H1 (cell line): Measurements from ENCODE around the gene MUS81. TPM values are rescaled to one million over a fixed set of nuclear protein-coding genes. Genes with fewer than 3 reads are reported as not detected.

Experiments
- CTCF ChIA-PET: fragments of 300-600 bp; sonication (Branson Sonifier 250); formaldehyde crosslinking; loops from one replicate; lab custom pipeline; 2021; ENCODE audit not compliant: partially characterized antibody; lab: Charles Lee
- POLR2A ChIA-PET: fragments of 300-600 bp; sonication (Branson Sonifier 250); formaldehyde crosslinking; loops from one replicate; lab custom pipeline; 2021; ENCODE audit warnings: inconsistent platforms; ENCODE audit not compliant: partially characterized antibody; lab: Charles Lee
- DNase-seq, 2 experiments: peaks; one replicate each; pipeline versions ENCODE4 v3.0.0 to v3.0.0-alpha.2; 2010 to 2022; ENCODE audit warnings: low spot score in 2 of 2, low read depth in 1 of 2, mixed read lengths in 1 of 2
- FAIRE-seq: peaks from 2 replicates; lab custom pipeline; 2011; peaks lifted over from hg19 to GRCh38; lab: Jason Lieb, UNC
- H2AFZ ChIP-seq: 2 replicates; pipeline ENCODE4 v1.8.1; 2012; ENCODE audit warnings: low read length, inconsistent platforms
- H2AK5ac ChIP-seq: 2 replicates; pipeline ENCODE4 v1.6.1; 2013; ENCODE audit warnings: low read depth, low read length
- H2BK120ac ChIP-seq: replicated peaks from 2 replicates; pipeline ENCODE3; 2013; ENCODE audit warnings: low read depth, low read length, inconsistent platforms
- H2BK12ac ChIP-seq: 2 replicates; pipeline ENCODE4 v1.6.1; 2013; ENCODE audit warnings: low read depth, low read length
- H2BK15ac ChIP-seq: 2 replicates; pipeline ENCODE4 v1.6.1; 2013; ENCODE audit warnings: low read length
- H2BK20ac ChIP-seq: 2 replicates; pipeline ENCODE4 v1.6.1; 2013; ENCODE audit warnings: low read length
- H2BK5ac ChIP-seq: 2 replicates; pipeline ENCODE4 v1.6.1; 2013; ENCODE audit warnings: low read depth, low read length
- H3K14ac ChIP-seq: 2 replicates; pipeline ENCODE4 v1.6.1; 2013; ENCODE audit warnings: inconsistent platforms; ENCODE audit not compliant: insufficient read length
- H3K18ac ChIP-seq: 2 replicates; pipeline ENCODE4 v1.6.1; 2013; ENCODE audit warnings: low read length; ENCODE audit errors: extremely low read depth
- H3K23ac ChIP-seq: 2 replicates; pipeline ENCODE4 v1.6.1; 2013; ENCODE audit warnings: inconsistent platforms; ENCODE audit not compliant: insufficient read length
- H3K23me2 ChIP-seq: 2 replicates; pipeline ENCODE4 v1.6.1; 2013; ENCODE audit warnings: low read depth, low read length
- H3K27ac ChIP-seq: 2 replicates; pipeline ENCODE4 v1.6.1; 2011; ENCODE audit warnings: low read depth, low read length, inconsistent platforms
- H3K27me3 ChIP-seq, 4 experiments: replicated peaks in 1 of 4; 1 replicate in 1 of 4; 2 replicates in 3 of 4; pipeline versions ENCODE4 v1.6.1 to v1.8.1; 2011 to 2013; ENCODE audit warnings: low read length in 3 of 4, mild to moderate bottlenecking in 3 of 4, inconsistent platforms in 2 of 4, mixed read lengths in 2 of 4, moderate library complexity in 1 of 4; ENCODE audit not compliant: control insufficient read depth in 3 of 4, insufficient read depth in 3 of 4; ENCODE audit errors: extremely low read depth in 1 of 4
- H3K36me3 ChIP-seq, 4 experiments: 2 replicates each; pipeline versions ENCODE4 v1.6.1 to v1.8.1; 2011 to 2013; ENCODE audit warnings: mild to moderate bottlenecking in 4 of 4, low read length in 3 of 4, moderate library complexity in 2 of 4, control low read depth in 1 of 4, inconsistent platforms in 1 of 4; ENCODE audit not compliant: insufficient read depth in 4 of 4, control insufficient read depth in 2 of 4
- H3K4ac ChIP-seq: replicated peaks from 2 replicates; pipeline ENCODE3; 2013; ENCODE audit warnings: low read length, low read depth, mixed read lengths, inconsistent platforms; ENCODE audit not compliant: insufficient read length
- H3K4me1 ChIP-seq, 4 experiments: replicated peaks in 1 of 4; 1 replicate in 1 of 4; 2 replicates in 3 of 4; pipeline versions ENCODE4 v1.6.1 to v1.8.1; 2011 to 2013; ENCODE audit warnings: low read length in 3 of 4, inconsistent platforms in 2 of 4, mixed read lengths in 1 of 4; ENCODE audit not compliant: insufficient read depth in 4 of 4, control insufficient read depth in 3 of 4
- H3K4me2 ChIP-seq, 2 experiments: 2 replicates each; pipeline versions ENCODE4 v1.6.1 to v1.8.1; 2011 to 2013; ENCODE audit warnings: low read depth in 2 of 2, low read length in 2 of 2, control low read depth in 1 of 2, inconsistent platforms in 1 of 2, mild to moderate bottlenecking in 1 of 2; ENCODE audit not compliant: insufficient read depth in 1 of 2
- H3K4me3 ChIP-seq, 4 experiments: fragments of 200-600, 300-600 bp in 1 of 4; sonication (generic), shearing (Covaris generic), sonication (Bioruptor Twin) in 1 of 4; 2 replicates each; pipeline versions ENCODE4 v1.5.1 to v1.8.1; 2011 to 2016; ENCODE audit warnings: low read length in 4 of 4, low read depth in 3 of 4, control low read depth in 2 of 4, inconsistent platforms in 2 of 4, mild to moderate bottlenecking in 2 of 4, mixed read lengths in 1 of 4, moderate library complexity in 1 of 4; ENCODE audit not compliant: insufficient read depth in 2 of 4; ENCODE audit errors: extremely low read depth in 1 of 4
- H3K56ac ChIP-seq: replicated peaks from 2 replicates; pipeline ENCODE3; 2013; ENCODE audit warnings: low read depth, mild to moderate bottlenecking, mixed read lengths, low read length, inconsistent platforms; ENCODE audit not compliant: insufficient read length
- H3K79me1 ChIP-seq: 2 replicates; pipeline ENCODE4 v1.6.1; 2013; ENCODE audit warnings: low read depth, low read length, control low read depth
- H3K79me2 ChIP-seq, 2 experiments: 2 replicates each; pipeline versions ENCODE4 v1.6.1 to v1.8.1; 2012 to 2013; ENCODE audit warnings: low read length in 2 of 2, mild to moderate bottlenecking in 2 of 2, inconsistent platforms in 1 of 2; ENCODE audit not compliant: insufficient read depth in 2 of 2, control insufficient read depth in 1 of 2
- H3K9ac ChIP-seq, 4 experiments: replicated peaks in 1 of 4; 1 replicate in 1 of 4; 2 replicates in 3 of 4; pipeline versions ENCODE4 v1.6.1 to v1.8.1; 2011 to 2013; ENCODE audit warnings: low read depth in 3 of 4, low read length in 3 of 4, control low read depth in 2 of 4, mild to moderate bottlenecking in 2 of 4, moderate library complexity in 2 of 4, inconsistent platforms in 1 of 4; ENCODE audit errors: extremely low read depth in 1 of 4
- H3K9me3 ChIP-seq, 2 experiments: 2 replicates each; pipeline versions ENCODE4 v1.6.1 to v1.8.1; 2012 to 2013; ENCODE audit warnings: mild to moderate bottlenecking in 2 of 2, moderate library complexity in 2 of 2, control low read depth in 1 of 2, inconsistent platforms in 1 of 2, low read depth in 1 of 2, low read length in 1 of 2, mixed read lengths in 1 of 2; ENCODE audit not compliant: insufficient read depth in 2 of 2
- H4K20me1 ChIP-seq, 2 experiments: replicated peaks in 1 of 2; 2 replicates each; pipeline versions ENCODE3 to v1.8.1; 2011 to 2013; ENCODE audit warnings: inconsistent platforms in 2 of 2, low read length in 2 of 2, mild to moderate bottlenecking in 1 of 2; ENCODE audit not compliant: insufficient read depth in 2 of 2, control insufficient read depth in 1 of 2
- H4K5ac ChIP-seq: 2 replicates; pipeline ENCODE4 v1.6.1; 2013; ENCODE audit warnings: low read length, low read depth, mixed read lengths, inconsistent platforms; ENCODE audit not compliant: insufficient read length
- H4K8ac ChIP-seq: 2 replicates; pipeline ENCODE4 v1.8.0; 2013; ENCODE audit warnings: mild to moderate bottlenecking, moderate library complexity, low read length, inconsistent platforms; ENCODE audit not compliant: insufficient read depth; ENCODE audit errors: extremely low read depth
- H4K91ac ChIP-seq: replicated peaks from 2 replicates; pipeline ENCODE3; 2013; ENCODE audit warnings: low read length, mixed read lengths, inconsistent platforms; ENCODE audit not compliant: insufficient read length
- CHD1 ChIP-seq: IDR thresholded peaks from 2 replicates; pipeline ENCODE4 v1.6.1; 2012; ENCODE audit warnings: low read depth, low read length, improper control_type of control experiment
- CTBP2 ChIP-seq: IDR thresholded peaks from 2 replicates; pipeline ENCODE4 v1.7.0; 2011; ENCODE audit warnings: borderline replicate concordance, mild to moderate bottlenecking, moderate library complexity, mixed read lengths, low read length; ENCODE audit not compliant: insufficient read depth, insufficient read length
- HDAC2 ChIP-seq, 2 experiments: fragments of 300-600 bp in 1 of 2; sonication (generic) in 1 of 2; IDR thresholded peaks; 2 replicates each; pipeline ENCODE4 v1.6.1; 2011 to 2012; ENCODE audit warnings: low read depth in 2 of 2, low read length in 2 of 2, mild to moderate bottlenecking in 2 of 2, moderate library complexity in 2 of 2, borderline replicate concordance in 1 of 2, inconsistent platforms in 1 of 2
- JUN ChIP-seq: IDR thresholded peaks from 2 replicates; pipeline ENCODE4 v1.6.1; 2011; ENCODE audit warnings: low read depth, mild to moderate bottlenecking, improper control_type of control experiment, low read length
- RAD21 ChIP-seq, 2 experiments: IDR thresholded peaks in 1 of 2; conservative IDR thresholded peaks in 1 of 2; 2 replicates each; pipeline ENCODE4 v1.6.1; 2011; ENCODE audit warnings: low read depth in 2 of 2, low read length in 2 of 2, improper control_type of control experiment in 1 of 2, inconsistent platforms in 1 of 2, mild to moderate bottlenecking in 1 of 2, moderate library complexity in 1 of 2
- SIN3A ChIP-seq, 2 experiments: IDR thresholded peaks in 1 of 2; conservative IDR thresholded peaks in 1 of 2; 2 replicates each; pipeline ENCODE4 v1.6.1; 2011 to 2012; ENCODE audit warnings: low read length in 2 of 2, improper control_type of control experiment in 1 of 2, low read depth in 1 of 2, mild to moderate bottlenecking in 1 of 2
- SP2 ChIP-seq: IDR thresholded peaks from 2 replicates; pipeline ENCODE4 v1.6.1; 2012; ENCODE audit warnings: mild to moderate bottlenecking, low read length, inconsistent platforms
- TAF7 ChIP-seq: optimal IDR thresholded peaks from 2 replicates; pipeline ENCODE3; 2011; ENCODE audit warnings: low read depth, mild to moderate bottlenecking, inconsistent platforms, low read length, moderate library complexity, borderline replicate concordance
- WGBS, 2 experiments: shearing (Covaris generic) in 1 of 2; methylation state at CpG; one replicate each; pipeline versions ENCODE4 v1.1.6 to v1.1.7; 2013 to 2015; ENCODE audit warnings: low lambda C conversion rate in 2 of 2, mixed read lengths in 2 of 2, inconsistent platforms in 1 of 2, low coverage in 1 of 2, missing lambda C conversion rate in 1 of 2; ENCODE audit not compliant: insufficient replicate concordance in 2 of 2, insufficient coverage in 1 of 2, insufficient read length in 1 of 2; ENCODE audit errors: extremely low coverage in 1 of 2, missing lambda C conversion rate in 1 of 2; 5-methylcytosine and 5-hydroxymethylcytosine counted together
- polyA plus RNA-seq, 7 experiments: library from polyadenylated mRNA; depleted of rRNA in 3 of 7; stranded (reverse) in 5 of 7; unstranded in 2 of 7; fragments of >200 nt in 5 of 7; fragments of 200-250 nt in 2 of 7; gene quantifications; 1 replicate in 5 of 7; 2 replicates in 1 of 7; 4 replicates in 1 of 7; pipeline versions ENCODE4 v1.2.1 to v1.2.3, GENCODE V29; 2011 to 2013; ENCODE audit warnings: missing spikeins in 2 of 7, mixed read lengths in 2 of 7
- total RNA-seq: library from RNA; stranded (reverse); fragmentation: NEBNext Ultra II Directional; extraction: Animal tissue kit (Norgen Biotek cat#: 25700); gene quantifications from 2 replicates; pipeline ENCODE4 v1.2.1, GENCODE V29; 2021
- TF ChIP-seq, protein P1 (sequence below): IDR thresholded peaks from 2 replicates; pipeline ENCODE4 v1.6.1; 2012; ENCODE audit warnings: inconsistent platforms
- TF ChIP-seq, protein P2 (sequence below): IDR thresholded peaks from 2 replicates; pipeline ENCODE4 v1.6.1; 2012; ENCODE audit warnings: low read length, inconsistent platforms

Gene MUS81
- total and polyA plus RNA-seq, 2 of the 8 experiments (the other 6 are each of a cell fraction or from before 2014, with no cell fraction given) = 30.2 to 31.5 TPM

DNA sequence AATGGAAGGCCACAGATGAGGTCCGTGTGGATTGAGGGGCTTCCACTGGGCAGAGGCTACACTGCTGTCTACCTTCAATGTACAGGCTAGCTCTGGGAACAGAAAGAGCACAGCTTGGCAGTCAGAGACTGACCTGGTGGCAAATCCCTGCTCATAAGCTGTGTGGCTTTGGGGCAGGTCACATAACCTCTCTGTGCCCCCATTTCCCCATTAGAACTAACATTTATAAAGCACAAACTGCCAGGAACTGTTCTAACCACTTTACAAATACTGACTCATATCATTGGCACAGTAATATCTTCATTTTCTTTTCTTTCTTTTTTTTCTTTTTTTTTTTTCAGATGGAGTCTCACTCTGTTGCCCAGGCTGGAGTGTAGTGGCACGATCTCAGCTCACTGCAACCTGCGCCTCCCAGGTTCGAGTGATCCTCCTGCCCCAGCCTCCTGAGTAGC lies 36.8 kb downstream of the MUS81 start:
- Histone ChIP-seq H3K4me2 (no peak overlapping the region), H3K23me2 (peaks cover 9% of the 10 kb centered on the region; the same call in 1 of the 2 replicates), H2BK15ac (no peak overlapping the region), H2BK120ac (no peak overlapping the region), H3K4me1 (peaks cover 3 to 16% (median 7%) of the 10 kb centered on the region in 4 experiments), H3K79me2 (no peaks in the 10 kb centered on the region), H3K27ac (no peak overlapping the region), H3K9ac (no peak overlapping the region), H4K5ac (no peak overlapping the region), H2BK5ac (no peak overlapping the region), H3K23ac (no peak overlapping the region), H3K27me3 (peaks cover 14 to 33% (median 28%) of the 10 kb centered on the region in 4 experiments), H4K20me1 (peaks cover 4% of the 10 kb centered on the region in 2 experiments), H4K8ac (no peak overlapping the region), H2BK12ac (no peak overlapping the region), H3K79me1 (no peaks in the 10 kb centered on the region; the same call in 1 of the 2 replicates), H2AK5ac (no peak overlapping the region), H2AFZ (no peak overlapping the region), H3K14ac (no peak overlapping the region), H3K9me3 (no peaks in the 10 kb centered on the region), H3K36me3 (no peaks in the 10 kb centered on the region), H3K56ac (no peak overlapping the region), H3K4ac (no peak overlapping the region), H3K4me3 (no peak overlapping the region), H2BK20ac (no peak overlapping the region), H3K18ac (no peak overlapping the region), H4K91ac (no peak overlapping the region)
- WGBS, 2 experiments = 88% methylated on average over 1 of the region's 4 CpGs; no CpG with 5 or more reads in 1 of the 2 experiments
- ChIA-PET POLR2A (interaction anchor here (1.2 to 3.7 kb wide), 5 partner anchors 8 to 39 kb away, joined by 3 to 17 read pairs (median 4); partner anchors contain the start of genes CFL1 and MUS81), CTCF (interaction anchor here (0.9 to 15.0 kb wide), 8 partner anchors 9 to 303 kb away, joined by 3 to 212 read pairs (median 6); partner anchors contain the start of genes CCDC85B and FIBP)
- DNase-seq (no peak), FAIRE-seq (no peak)
- TF ChIP-seq CTBP2 (no peak), SP2 (no peak), CHD1 (no peak), SIN3A (conservative IDR thresholded peaks at IDR 0.05 in 1 of 2, IDR thresholded peaks at IDR 0.05 in 1 of 2; ENCODE audit: low read depth in 1 of 2, low read length in 2 of 2) (no peak), JUN (no peak), TAF7 (no peak), HDAC2 (IDR thresholded peaks at IDR 0.05; ENCODE audit: borderline replicate concordance in 1 of 2, low read depth in 2 of 2, low read length in 2 of 2) (no peak), RAD21 (IDR thresholded peaks at IDR 0.05 in 1 of 2, conservative IDR thresholded peaks at IDR 0.05 in 1 of 2; ENCODE audit: low read depth in 2 of 2, low read length in 2 of 2) (no peak)
- TF ChIP-seq, protein P1, sequence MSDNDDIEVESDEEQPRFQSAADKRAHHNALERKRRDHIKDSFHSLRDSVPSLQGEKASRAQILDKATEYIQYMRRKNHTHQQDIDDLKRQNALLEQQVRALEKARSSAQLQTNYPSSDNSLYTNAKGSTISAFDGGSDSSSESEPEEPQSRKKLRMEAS = no peak
- TF ChIP-seq, protein P2, sequence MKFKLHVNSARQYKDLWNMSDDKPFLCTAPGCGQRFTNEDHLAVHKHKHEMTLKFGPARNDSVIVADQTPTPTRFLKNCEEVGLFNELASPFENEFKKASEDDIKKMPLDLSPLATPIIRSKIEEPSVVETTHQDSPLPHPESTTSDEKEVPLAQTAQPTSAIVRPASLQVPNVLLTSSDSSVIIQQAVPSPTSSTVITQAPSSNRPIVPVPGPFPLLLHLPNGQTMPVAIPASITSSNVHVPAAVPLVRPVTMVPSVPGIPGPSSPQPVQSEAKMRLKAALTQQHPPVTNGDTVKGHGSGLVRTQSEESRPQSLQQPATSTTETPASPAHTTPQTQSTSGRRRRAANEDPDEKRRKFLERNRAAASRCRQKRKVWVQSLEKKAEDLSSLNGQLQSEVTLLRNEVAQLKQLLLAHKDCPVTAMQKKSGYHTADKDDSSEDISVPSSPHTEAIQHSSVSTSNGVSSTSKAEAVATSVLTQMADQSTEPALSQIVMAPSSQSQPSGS = no peak
